ENCODE results near the gene DGLUCY. TPM values are rescaled to one million over a fixed set of nuclear protein-coding genes. Genes with fewer than 3 reads are reported as not detected.

DGLUCY gene
- total and polyA plus RNA-seq, 4 donors = 42.5 to 72.4 (median 51.1) TPM

GRCh38 chr14:91274796-91275195 lies 160.9 kb downstream of the DGLUCY start:
- 94% methylated on average over 9 of the region's 9 CpGs for WGBS (ENCODE audit: insufficient coverage)
- no peak for DNase-seq (ENCODE audit: low read depth in 4 of 6, low spot score in 6 of 6)
- H3K9me3 ChIP-seq (ENCODE audit: control insufficient read depth, insufficient read depth, low read length) = no peaks in the 10 kb centered on the region
- peaks cover 52% of the 10 kb centered on the region for H3K36me3 ChIP-seq (ENCODE audit: control insufficient read depth, insufficient read depth, low read length)
- no peaks in the 10 kb centered on the region for H3K27me3 ChIP-seq (ENCODE audit: control insufficient read depth, insufficient read depth, low read length)
- H3K4me1 ChIP-seq (ENCODE audit: control insufficient read depth, insufficient read depth, low read length) = peaks cover 25% of the 10 kb centered on the region
- no peak overlapping the region for H3K4me3 ChIP-seq (ENCODE audit: low read depth, low read length)
- no peak overlapping the region for H3K27ac ChIP-seq (ENCODE audit: low read depth, low read length)

Small RNAs within 50 kb of the gene (small RNA-seq; reads per million reads assigned to genes)
- gene RNU7-30P (ENCODE audit: low replicate concordance) = not detected
- 0.61 reads per million, percentile 64 among the genes with 10 or more reads in this experiment for gene SNORA11B (ENCODE audit: low replicate concordance)

Other genes starting within 250 kb of the DGLUCY start
- 10 to 100 TPM in 1 of 2 donors, 1 to 10 TPM in 1; 8.2 to 10.7 TPM for gene RPS6KA5, start 53.4 kb upstream of the DGLUCY start, total RNA-seq
- 1 to 10 TPM; 3.3 to 7.5 TPM for gene RPS6KA5, start 53.4 kb upstream of the DGLUCY start, polyA plus RNA-seq (ENCODE audit: insufficient read length in 2 of 2)
- 1 to 10 TPM; 2.0 to 3.7 TPM for gene GPR68, start 130.6 kb downstream of the DGLUCY start, total RNA-seq
- 1 to 10 TPM; 4.9 to 6.4 TPM for gene GPR68, start 130.6 kb downstream of the DGLUCY start, polyA plus RNA-seq (ENCODE audit: insufficient read length in 2 of 2)

Measured in spinal cord (tissue), 10 donors.